PC-3 (cell line): ENCODE results near the gene RABGEF1. TPM values are rescaled to one million over a fixed set of nuclear protein-coding genes. Genes with fewer than 3 reads are reported as not detected.

Experiments used
- ATAC-seq: fragments of 200-7000 bp; cut with Tn5 transposase; 2 replicates; pipeline ENCODE4 v1.9.1; 2020; ENCODE audit warnings: mild to moderate bottlenecking, moderate library complexity
- BruUV-seq: library from RNA; stranded (reverse); fragments of 400-500 nt; replicated peaks from 2 replicates; lab custom pipeline; 2021; lab: Mats Ljungman, UMichigan
- CTCF ChIA-PET: fragments of 300-600 bp; sonication (Branson Sonifier 250); formaldehyde crosslinking; loops from one replicate; lab custom pipeline; 2022; ENCODE audit warnings: antibody characterized with exemption; lab: Charles Lee
- POLR2A ChIA-PET: fragments of 300-600 bp; sonication (Branson Sonifier 250); formaldehyde crosslinking; loops from one replicate; lab custom pipeline; 2022; ENCODE audit warnings: antibody characterized with exemption; ENCODE audit not compliant: unreplicated experiment; lab: Charles Lee
- DNase-seq: peaks from one replicate; pipeline ENCODE4 v3.0.0-alpha.2; 2015
- H2AFZ ChIP-seq: fragments of 300-600 bp; sonication (generic); 2 replicates; pipeline ENCODE4 v1.6.0; 2016; ENCODE audit warnings: antibody characterized with exemption, low read length
- H3F3A ChIP-seq: fragments of 300-600 bp; sonication (generic); one replicate; pipeline ENCODE4 v1.6.0; 2017; ENCODE audit warnings: antibody characterized with exemption, low read length, control low read depth, mild to moderate bottlenecking; ENCODE audit not compliant: unreplicated experiment
- H3K27ac ChIP-seq: fragments of 300-600 bp; sonication (generic); 2 replicates; pipeline ENCODE4 v1.5.1; 2016; ENCODE audit warnings: mild to moderate bottlenecking, low read length
- H3K27me3 ChIP-seq: fragments of 300-600 bp; sonication (generic); 2 replicates; pipeline ENCODE4 v1.6.1; 2016; ENCODE audit warnings: low read length, mixed read lengths
- H3K36me3 ChIP-seq: fragments of 300-600 bp; sonication (generic); 2 replicates; pipeline ENCODE4 v1.6.1; 2016; ENCODE audit warnings: low read depth, mixed run types, low read length, mixed read lengths
- H3K4me1 ChIP-seq: fragments of 300-600 bp; sonication (generic); 2 replicates; pipeline ENCODE4 v1.5.1; 2016; ENCODE audit warnings: low read length; ENCODE audit not compliant: insufficient read depth
- H3K4me2 ChIP-seq: fragments of 300-600 bp; sonication (generic); 2 replicates; pipeline ENCODE4 v1.6.0; 2016; ENCODE audit warnings: low read length
- H3K4me3 ChIP-seq: fragments of 300-600 bp; sonication (generic); 2 replicates; pipeline ENCODE4 v1.5.1; 2016; ENCODE audit warnings: mild to moderate bottlenecking, low read length, mixed read lengths
- H3K79me2 ChIP-seq: fragments of 300-600 bp; sonication (generic); 2 replicates; pipeline ENCODE4 v1.6.1; 2017; ENCODE audit warnings: low read length, mixed read lengths
- H3K9ac ChIP-seq: fragments of 300-600 bp; sonication (generic); 2 replicates; pipeline ENCODE4 v1.6.0; 2016; ENCODE audit warnings: mild to moderate bottlenecking, low read length
- H3K9me2 ChIP-seq: fragments of 300-600 bp; sonication (generic); replicated peaks from 2 replicates; pipeline ENCODE4 v1.6.1; 2016; ENCODE audit warnings: mixed run types, low read length, mixed read lengths
- H3K9me3 ChIP-seq: fragments of 300-600 bp; sonication (generic); 2 replicates; pipeline ENCODE4 v1.6.1; 2016; ENCODE audit warnings: low read length, mixed read lengths
- H4K20me1 ChIP-seq: fragments of 300-600 bp; sonication (generic); 2 replicates; pipeline ENCODE4 v1.6.1; 2016; ENCODE audit warnings: low read length, mixed read lengths
- CTCF ChIP-seq: fragments of 300-600 bp; sonication (generic); conservative IDR thresholded peaks from 2 replicates; pipeline ENCODE4 v1.5.1; 2017; ENCODE audit warnings: antibody characterized with exemption, low read depth, mild to moderate bottlenecking, low read length
- EZH2 ChIP-seq: fragments of 300-600 bp; sonication (generic); IDR thresholded peaks from one replicate; pipeline ENCODE4 v1.6.1; 2017; ENCODE audit warnings: antibody characterized with exemption, mild to moderate bottlenecking, low read length; ENCODE audit not compliant: unreplicated experiment
- EZH2phosphoT487 ChIP-seq: fragments of 300-600 bp; sonication (generic); IDR thresholded peaks from 2 replicates; pipeline ENCODE4 v1.6.1; 2018; ENCODE audit warnings: mild to moderate bottlenecking, antibody characterized with exemption, low read length, borderline replicate concordance
- intact Hi-C: fragments of 100-400 bp; cut with micrococcal nuclease; formaldehyde crosslinking; loops from 2 replicates; pipeline ENCODE4 v1.9.0; 2023
- total RNA-seq: library from RNA; depleted of rRNA; stranded (reverse); fragments of >200 nt; gene quantifications from 2 replicates; pipeline ENCODE4 v1.2.3, GENCODE V29; 2014

Gene RABGEF1
- total RNA-seq, 1 experiment from 2014 or later, result 19.8 TPM

- Histone ChIP-seq H3K9ac (no peak overlapping the region), H3K27ac (no peak overlapping the region), H3K79me2 (no peaks in the 10 kb centered on the region), H3K9me3 (no peaks in the 10 kb centered on the region), H3K36me3 (0 out of 2 replicates have a peak, but pooled peaks cover 4% of the 10 kb centered on the region), H3K27me3 (no peaks in the 10 kb centered on the region), H3F3A (no peaks in the 10 kb centered on the region), H3K4me3 (no peak overlapping the region), H3K4me1 (no peaks in the 10 kb centered on the region), H4K20me1 (no peaks in the 10 kb centered on the region), H2AFZ (no peak overlapping the region), H3K9me2 (no peaks in the 10 kb centered on the region), H3K4me2 (no peak overlapping the region)
- BruUV-seq, result no TSS peak
- intact Hi-C loops, result no loop called here
- POLR2A ChIA-PET, result no interaction called here
- TF ChIP-seq EZH2, result no peak
- no peak for TF ChIP-seq CTCF
- TF ChIP-seq EZH2phosphoT487, result no peak
- DNase-seq (no peak), ATAC-seq (no peak)
- CTCF ChIA-PET, result no interaction called here
These were observed 6.5 kb upstream of the RABGEF1 start for GRCh38 chr7:66734006-66734405.

- no peaks in the 10 kb centered on the region for H4K20me1 ChIP-seq
- ATAC-seq, result peak; percentile 23; the same call in 1 of the 2 replicates
- BruUV-seq, result no TSS peak
- no peak for TF ChIP-seq CTCF
- TF ChIP-seq EZH2, result no peak
- no peak for TF ChIP-seq EZH2phosphoT487
- H3K9me2 ChIP-seq, result no peaks in the 10 kb centered on the region
- H3K4me2 ChIP-seq, result no peak overlapping the region
- no peak overlapping the region for H3K27ac ChIP-seq
- H2AFZ ChIP-seq, result no peak overlapping the region
- no peaks in the 10 kb centered on the region for H3K9me3 ChIP-seq
- DNase-seq, result no peak
- intact Hi-C loops, result no loop called here
- H3K36me3 ChIP-seq, result 0 out of 2 replicates have a peak, but pooled peaks cover 4% of the 10 kb centered on the region
- no peaks in the 10 kb centered on the region for H3F3A ChIP-seq
- H3K79me2 ChIP-seq, result peaks cover 11% of the 10 kb centered on the region
- no peaks in the 10 kb centered on the region for H3K27me3 ChIP-seq
- peaks cover 5% of the 10 kb centered on the region; the same call in 1 of the 2 replicates for H3K4me1 ChIP-seq
- H3K9ac ChIP-seq, result no peak overlapping the region
- H3K4me3 ChIP-seq, result no peak overlapping the region
- POLR2A ChIA-PET, result no interaction called here
- CTCF ChIA-PET, result no interaction called here
These were observed 5.4 kb upstream of the RABGEF1 start for GRCh38 chr7:66735154-66735553.

GRCh38 chr7:66735850-66736249 is 4.7 kb upstream of the RABGEF1 start:
- H3K9ac ChIP-seq, result no peak overlapping the region
- no TSS peak for BruUV-seq
- TF ChIP-seq EZH2 (no peak), EZH2phosphoT487 (no peak), CTCF (no peak)
- H3K36me3 ChIP-seq, result 0 out of 2 replicates have a peak, but pooled peaks cover 4% of the 10 kb centered on the region
- no peaks in the 10 kb centered on the region for H3K9me2 ChIP-seq
- H3K4me1 ChIP-seq, result peaks cover 5% of the 10 kb centered on the region; the same call in 1 of the 2 replicates
- no peak overlapping the region for H3K27ac ChIP-seq
- CTCF ChIA-PET, result no interaction called here
- H3K4me3 ChIP-seq, result no peak overlapping the region
- peaks cover 18% of the 10 kb centered on the region for H3K79me2 ChIP-seq
- no peaks in the 10 kb centered on the region for H3K9me3 ChIP-seq
- intact Hi-C loops, result no loop called here
- POLR2A ChIA-PET, result no interaction called here
- ATAC-seq (no peak), DNase-seq (no peak)
- H3F3A ChIP-seq, result no peaks in the 10 kb centered on the region
- no peak overlapping the region for H3K4me2 ChIP-seq
- no peaks in the 10 kb centered on the region for H4K20me1 ChIP-seq
- H2AFZ ChIP-seq, result no peak overlapping the region
- no peaks in the 10 kb centered on the region for H3K27me3 ChIP-seq
